Thyroid gland (tissue), 4 donors: ENCODE data around the gene FAM47E. TPM values are rescaled to one million over a fixed set of nuclear protein-coding genes. Genes with fewer than 3 reads are reported as not detected.
"Not testable (repeated sequence)": the region's sequence is repeated elsewhere in the genome, so short reads cannot be mapped to it uniquely, and the experiment has no call there.

Source experiments
- DNase-seq, 2 donors: peaks; one replicate each; pipeline ENCODE4 v3.0.0-alpha.2; 2019
- H3K27ac ChIP-seq, 3 donors: fragments of 200-600 bp; sonication (generic); 1 replicate in 2 of 3; 2 replicates in 1 of 3; pipeline ENCODE4 v1.5.1; 2016 to 2019; ENCODE audit warnings: mild to moderate bottlenecking in 1 of 3, moderate library complexity in 1 of 3
- H3K27me3 ChIP-seq: fragments of 200-600 bp; sonication (generic); one replicate; pipeline ENCODE4 v1.5.1; 2019
- H3K36me3 ChIP-seq, 2 donors: fragments of 200-600 bp; sonication (generic); one replicate each; pipeline ENCODE4 v1.5.1; 2016 to 2019
- H3K4me1 ChIP-seq, 2 donors: fragments of 200-600 bp; sonication (generic); one replicate each; pipeline ENCODE4 v1.5.1; 2017 to 2019
- H3K4me3 ChIP-seq, 3 donors: fragments of 200-600 bp; sonication (generic); replicated peaks in 1 of 3; 1 replicate in 2 of 3; 2 replicates in 1 of 3; pipeline ENCODE4 v1.5.1; 2016; ENCODE audit warnings: mild to moderate bottlenecking in 1 of 3
- H3K9me3 ChIP-seq: fragments of 200-600 bp; sonication (generic); one replicate; pipeline ENCODE4 v1.5.1; 2017
- CTCF ChIP-seq, 6 experiments: fragments of 200-600 bp in 3 of 6; fragments of 450-650 bp in 3 of 6; sonication (generic) in 3 of 6; IDR thresholded peaks; one replicate each; pipeline ENCODE4 v1.5.1; 2016 to 2019; ENCODE audit warnings: antibody characterized with exemption in 6 of 6, mild to moderate bottlenecking in 2 of 6, inconsistent platforms in 1 of 6, moderate library complexity in 1 of 6
- POLR2A ChIP-seq, 2 donors: fragments of 450-650 bp; IDR thresholded peaks; one replicate each; pipeline ENCODE4 v1.6.1; 2017; ENCODE audit warnings: antibody characterized with exemption in 2 of 2, mild to moderate bottlenecking in 2 of 2, moderate library complexity in 1 of 2
- WGBS, 2 donors: methylation state at CpG; one replicate each; pipeline ENCODE4 v1.1.5; 2017; 5-methylcytosine and 5-hydroxymethylcytosine counted together
- intact Hi-C: fragments of 100-400 bp; cut with DNase I; formaldehyde crosslinking; loops from one replicate; pipeline ENCODE4 v1.15.1; 2023
- total RNA-seq, 4 donors: library from RNA; depleted of rRNA; stranded (reverse); fragments of >200 nt; gene quantifications; one replicate each; pipeline ENCODE4 v1.2.3, GENCODE V29; 2016

The FAM47E gene
- total RNA-seq, 4 donors from 2014 or later, result 9.7 to 16.9 (median 13.7) TPM

GRCh38 chr4:76282941-76283689, 31.6 kb downstream of the FAM47E start:
- DNase-seq, result no peak
- Histone ChIP-seq H3K36me3 (no peaks in the 10 kb centered on the region), H3K4me3 (no peak overlapping the region), H3K4me1 (no peaks in the 10 kb centered on the region), H3K27me3 (no peaks in the 10 kb centered on the region), H3K9me3 (no peaks in the 10 kb centered on the region), H3K27ac (no peak overlapping the region)
- TF ChIP-seq POLR2A (IDR thresholded peaks at IDR 0.05) (no peak), CTCF (IDR thresholded peaks at IDR 0.05) (no peak)
- intact Hi-C loops, result no loop called here
- 85 to 89% methylated on average over 6 of the region's 6 CpGs for WGBS, 2 donors

GRCh38 chr4:76283900-76284299, 32.4 kb downstream of the FAM47E start:
- DNase-seq, result no peak
- no peaks in the 10 kb centered on the region for H3K36me3 ChIP-seq
- H3K27me3 ChIP-seq, result no peaks in the 10 kb centered on the region
- no peaks in the 10 kb centered on the region for H3K9me3 ChIP-seq
- H3K4me1 ChIP-seq, result no peaks in the 10 kb centered on the region
- intact Hi-C loops, result no loop called here
- 86 to 93% methylated on average over 4 of the region's 4 CpGs for WGBS, 2 donors
- H3K27ac ChIP-seq, result no peak overlapping the region
- H3K4me3 ChIP-seq, result no peak overlapping the region
- TF ChIP-seq POLR2A (IDR thresholded peaks at IDR 0.05) (no peak), CTCF (IDR thresholded peaks at IDR 0.05) (no peak)

GRCh38 chr4:76287811-76288210, 36.3 kb downstream of the FAM47E start:
- H3K9me3 ChIP-seq, H3K27me3 ChIP-seq, H3K4me1 ChIP-seq, H3K4me3 ChIP-seq, intact Hi-C loops, H3K27ac ChIP-seq, H3K36me3 ChIP-seq, DNase-seq: not testable (repeated sequence)
- WGBS, 2 donors, result 86 to 91% methylated on average over 3 of the region's 3 CpGs

- Histone ChIP-seq H3K4me3 (no peak overlapping the region), H3K36me3 (no peaks in the 10 kb centered on the region), H3K27ac (no peak overlapping the region), H3K9me3 (no peaks in the 10 kb centered on the region), H3K4me1 (no peaks in the 10 kb centered on the region), H3K27me3 (no peaks in the 10 kb centered on the region)
- intact Hi-C loops, result no loop called here
- 88 to 91% methylated on average over 3 of the region's 3 CpGs for WGBS, 2 donors
- TF ChIP-seq CTCF (IDR thresholded peaks at IDR 0.05) (no peak), POLR2A (IDR thresholded peaks at IDR 0.05) (no peak)
- no peak for DNase-seq
Observed at GRCh38 chr4:76292730-76293129, 41.2 kb downstream of the FAM47E start.

GRCh38 chr4:76293772-76294171, 42.3 kb downstream of the FAM47E start:
- Histone ChIP-seq H3K4me1 (no peaks in the 10 kb centered on the region), H3K4me3 (no peak overlapping the region), H3K9me3 (no peaks in the 10 kb centered on the region), H3K27ac (no peak overlapping the region), H3K36me3 (no peaks in the 10 kb centered on the region), H3K27me3 (no peaks in the 10 kb centered on the region)
- no peak for DNase-seq
- intact Hi-C loops, result no loop called here
- TF ChIP-seq POLR2A (IDR thresholded peaks at IDR 0.05), result no peak
- TF ChIP-seq CTCF (IDR thresholded peaks at IDR 0.05), result no peak
- 81 to 88% methylated on average over 2 of the region's 2 CpGs for WGBS, 2 donors
